Breast epithelium (tissue), 4 donors: ENCODE measurements around the gene LTBP4. TPM values are rescaled to one million over a fixed set of nuclear protein-coding genes. Genes with fewer than 3 reads are reported as not detected.

Experiments
- DNase-seq, 2 donors: peaks; one replicate each; pipeline ENCODE4 v3.0.0-alpha.2; 2019; ENCODE audit warnings: low spot score in 2 of 2
- H3K27ac ChIP-seq, 2 donors: fragments of 200-600 bp; sonication (generic) in 1 of 2; one replicate each; pipeline ENCODE4 v1.5.1; 2016 to 2019; ENCODE audit warnings: mild to moderate bottlenecking in 1 of 2
- H3K27me3 ChIP-seq, 2 donors: fragments of 200-600 bp; sonication (generic) in 1 of 2; one replicate each; pipeline versions ENCODE4 v1.5.1 to v1.6.0; 2017 to 2019; ENCODE audit warnings: control low read depth in 1 of 2, mild to moderate bottlenecking in 1 of 2
- H3K36me3 ChIP-seq: fragments of 200-600 bp; one replicate; pipeline ENCODE4 v1.5.1; 2019
- H3K4me1 ChIP-seq, 2 donors: fragments of 200-600 bp; sonication (generic); one replicate each; pipeline ENCODE4 v1.5.1; 2016 to 2019; ENCODE audit warnings: control low read depth in 1 of 2
- H3K4me3 ChIP-seq, 3 donors: fragments of 200-600 bp; sonication (generic); 1 replicate in 2 of 3; 2 replicates in 1 of 3; pipeline ENCODE4 v1.5.1; 2016 to 2019; ENCODE audit warnings: mild to moderate bottlenecking in 3 of 3, moderate library complexity in 2 of 3
- H3K9me3 ChIP-seq, 2 donors: fragments of 200-600 bp; sonication (generic) in 1 of 2; one replicate each; pipeline ENCODE4 v1.5.1; 2016 to 2019; ENCODE audit warnings: control low read depth in 1 of 2
- CTCF ChIP-seq, 3 donors: fragments of 450-650 bp; IDR thresholded peaks; one replicate each; pipeline ENCODE4 v1.5.1; 2016 to 2017; ENCODE audit warnings: antibody characterized with exemption in 3 of 3, mild to moderate bottlenecking in 3 of 3, moderate library complexity in 3 of 3
- POLR2A ChIP-seq: fragments of 450-650 bp; IDR thresholded peaks from one replicate; pipeline ENCODE4 v1.6.1; 2016; ENCODE audit warnings: antibody characterized with exemption, mild to moderate bottlenecking, moderate library complexity
- POLR2AphosphoS5 ChIP-seq, 3 donors: sonication (generic); formaldehyde crosslinking; IDR thresholded peaks; one replicate each; pipeline ENCODE4 v1.6.1; 2017; ENCODE audit warnings: antibody characterized with exemption in 3 of 3
- intact Hi-C: fragments of 100-400 bp; cut with DNase I; formaldehyde crosslinking; loops from one replicate; pipeline ENCODE4 v1.15.1; 2023; ENCODE audit warnings: low total_unique reads
- total RNA-seq, 3 donors: library from RNA; depleted of rRNA; stranded (reverse); fragments of >200 nt; gene quantifications; one replicate each; pipeline ENCODE4 v1.1.0, GENCODE V29; 2016

LTBP4 gene
- total RNA-seq, 3 donors from 2014 or later, result 52.7 to 130 (median 89.1) TPM

GRCh38 chr19:40584007-40584406 lies 17.2 kb upstream of the LTBP4 start:
- Histone ChIP-seq H3K4me1 (no peaks in the 10 kb centered on the region), H3K27me3 (no peaks in the 10 kb centered on the region), H3K36me3 (no peaks in the 10 kb centered on the region), H3K4me3 (no peak overlapping the region), H3K27ac (no peak overlapping the region), H3K9me3 (no peaks in the 10 kb centered on the region)
- no peak for TF ChIP-seq POLR2A
- no peak for TF ChIP-seq CTCF (IDR thresholded peaks at IDR 0.05)
- TF ChIP-seq POLR2AphosphoS5 (IDR thresholded peaks at IDR 0.05), result no peak
- no peak for DNase-seq
- intact Hi-C loops, result no loop called here

- Histone ChIP-seq H3K9me3 (no peaks in the 10 kb centered on the region), H3K27ac (no peak overlapping the region), H3K4me1 (no peaks in the 10 kb centered on the region), H3K36me3 (no peaks in the 10 kb centered on the region), H3K27me3 (no peaks in the 10 kb centered on the region), H3K4me3 (no peak overlapping the region)
- TF ChIP-seq CTCF (IDR thresholded peaks at IDR 0.05) (no peak), POLR2AphosphoS5 (IDR thresholded peaks at IDR 0.05) (no peak), POLR2A (no peak)
- DNase-seq, result no peak
- intact Hi-C loops, result no loop called here
Observed at GRCh38 chr19:40585241-40585981, 15.8 kb upstream of the LTBP4 start.

GRCh38 chr19:40585982-40586422 lies 15.2 kb upstream of the LTBP4 start:
- no peaks in the 10 kb centered on the region for H3K9me3 ChIP-seq
- no peaks in the 10 kb centered on the region for H3K27me3 ChIP-seq
- H3K4me1 ChIP-seq, result no peaks in the 10 kb centered on the region
- intact Hi-C loops, result no loop called here
- H3K36me3 ChIP-seq, result no peaks in the 10 kb centered on the region
- no peak overlapping the region for H3K4me3 ChIP-seq
- H3K27ac ChIP-seq, result no peak overlapping the region
- no peak for DNase-seq
- no peak for TF ChIP-seq POLR2A
- no peak for TF ChIP-seq POLR2AphosphoS5 (IDR thresholded peaks at IDR 0.05)
- TF ChIP-seq CTCF (IDR thresholded peaks at IDR 0.05), result no peak

- no peaks in the 10 kb centered on the region for H3K4me1 ChIP-seq
- no peaks in the 10 kb centered on the region for H3K9me3 ChIP-seq
- no peak overlapping the region for H3K4me3 ChIP-seq
- H3K27ac ChIP-seq, result no peak overlapping the region
- TF ChIP-seq CTCF (IDR thresholded peaks at IDR 0.05) (no peak), POLR2A (no peak), POLR2AphosphoS5 (IDR thresholded peaks at IDR 0.05) (no peak)
- intact Hi-C loops, result no loop called here
- no peaks in the 10 kb centered on the region for H3K36me3 ChIP-seq
- H3K27me3 ChIP-seq, result no peaks in the 10 kb centered on the region
- no peak for DNase-seq
Observed at GRCh38 chr19:40586611-40587010, 14.6 kb upstream of the LTBP4 start.

- H3K9me3 ChIP-seq, result no peaks in the 10 kb centered on the region
- intact Hi-C loops, result no loop called here
- no peaks in the 10 kb centered on the region for H3K36me3 ChIP-seq
- H3K4me1 ChIP-seq, result no peaks in the 10 kb centered on the region
- no peak overlapping the region for H3K27ac ChIP-seq
- no peaks in the 10 kb centered on the region for H3K27me3 ChIP-seq
- H3K4me3 ChIP-seq, result no peak overlapping the region
- no peak for DNase-seq
- TF ChIP-seq CTCF (IDR thresholded peaks at IDR 0.05) (no peak), POLR2A (no peak), POLR2AphosphoS5 (IDR thresholded peaks at IDR 0.05) (no peak)
Observed at GRCh38 chr19:40588110-40588854, 12.9 kb upstream of the LTBP4 start.
